NCI-H526 (cell line): Measurements from ENCODE around the gene OR1Q1.
"Not testable (repeated sequence)": the region's sequence is repeated elsewhere in the genome, so short reads cannot be mapped to it uniquely, and the experiment has no call there.

ENCODE experiments used
- DNase-seq, 2 experiments: peaks; one replicate each; lab custom pipeline; 2025; lab: John Stamatoyannopoulos, UW

OR1Q1 gene, protein sequence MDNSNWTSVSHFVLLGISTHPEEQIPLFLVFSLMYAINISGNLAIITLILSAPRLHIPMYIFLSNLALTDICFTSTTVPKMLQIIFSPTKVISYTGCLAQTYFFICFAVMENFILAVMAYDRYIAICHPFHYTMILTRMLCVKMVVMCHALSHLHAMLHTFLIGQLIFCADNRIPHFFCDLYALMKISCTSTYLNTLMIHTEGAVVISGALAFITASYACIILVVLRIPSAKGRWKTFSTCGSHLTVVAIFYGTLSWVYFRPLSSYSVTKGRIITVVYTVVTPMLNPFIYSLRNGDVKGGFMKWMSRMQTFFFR

DNA sequence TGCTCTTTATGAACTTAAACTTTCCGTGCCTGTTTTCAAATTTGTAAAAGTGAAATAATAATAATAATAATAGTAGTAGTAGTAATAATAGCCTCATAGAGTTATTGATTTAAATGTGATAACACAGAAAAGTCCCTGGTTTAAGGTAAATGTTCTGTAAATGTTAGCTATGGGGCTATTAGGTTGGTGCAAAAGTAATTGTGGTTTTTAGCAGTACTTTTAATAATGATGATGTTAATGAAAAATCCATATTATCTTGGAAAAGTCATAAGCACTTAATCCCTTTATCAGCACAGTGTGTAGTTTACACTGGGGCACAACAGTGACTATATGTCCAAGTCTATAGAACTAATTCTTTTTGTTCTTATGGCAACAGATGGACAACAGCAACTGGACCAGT lies at the start of gene OR1Q1:
TSS of gene OR1Q1 (plus strand) at position 377 of the 400 bp plus-strand sequence. CDS start at position 377, 0 bp downstream.
- DNase-seq: no peak

DNA sequence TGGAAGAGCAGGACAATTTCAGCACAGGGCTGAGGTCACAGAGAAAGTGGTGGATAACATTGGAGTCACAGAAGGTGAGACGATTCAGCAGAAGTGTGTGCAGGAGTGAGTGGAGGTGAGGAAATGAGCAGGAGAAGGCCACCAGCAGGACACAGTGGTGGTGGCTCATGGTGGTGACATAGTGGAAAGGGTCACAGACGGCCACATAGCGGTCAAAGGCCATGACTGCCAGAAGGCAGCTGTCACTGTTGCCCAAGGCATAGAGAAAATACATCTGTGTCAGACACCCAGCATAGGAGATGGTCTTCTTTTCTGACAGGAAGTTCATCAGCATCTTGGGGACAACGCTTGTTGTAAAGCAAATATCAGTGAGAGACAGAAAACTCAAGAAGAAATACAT lies 46.6 kb upstream of the OR1Q1 start:
- no peak for DNase-seq

DNA sequence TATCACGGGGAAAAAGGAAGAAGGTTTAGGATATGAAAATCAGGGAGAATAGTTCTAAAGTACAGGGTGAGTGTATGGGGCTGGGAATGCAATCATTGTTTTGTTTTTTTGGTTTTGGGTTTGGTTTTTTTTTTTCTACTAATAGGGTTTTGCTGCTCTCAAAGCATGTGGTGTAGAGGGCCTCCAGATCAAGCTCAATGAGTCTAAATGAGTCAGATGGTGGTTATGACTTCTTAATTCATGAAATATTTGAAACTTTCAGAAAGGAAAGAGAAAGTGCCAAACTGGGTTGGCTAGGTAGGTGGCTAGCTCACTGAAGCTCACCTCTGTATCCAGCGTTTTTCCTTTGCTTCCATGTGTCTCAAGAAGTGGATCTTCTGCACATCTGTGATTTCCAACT lies 42.1 kb upstream of the OR1Q1 start:
- no peak for DNase-seq

DNA sequence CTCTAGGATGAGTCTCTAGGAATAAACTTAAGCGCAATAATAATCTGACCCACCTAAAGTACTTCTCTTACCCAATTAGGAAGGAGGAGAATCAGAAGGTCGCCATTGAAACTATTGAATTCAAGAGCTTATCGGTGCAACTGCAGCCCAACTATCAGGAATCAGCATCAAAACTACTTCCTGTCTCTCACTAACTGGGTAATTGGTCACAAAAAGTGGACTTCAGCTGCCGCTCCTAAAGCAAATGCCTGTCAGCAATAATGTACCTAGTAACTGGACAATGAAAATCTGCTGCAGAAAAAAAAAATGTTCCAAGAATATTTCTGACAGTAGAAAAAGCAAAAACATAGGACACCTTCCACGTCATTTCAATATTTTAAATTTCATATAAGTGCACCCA lies 34.7 kb upstream of the OR1Q1 start:
- DNase-seq: no peak

DNA sequence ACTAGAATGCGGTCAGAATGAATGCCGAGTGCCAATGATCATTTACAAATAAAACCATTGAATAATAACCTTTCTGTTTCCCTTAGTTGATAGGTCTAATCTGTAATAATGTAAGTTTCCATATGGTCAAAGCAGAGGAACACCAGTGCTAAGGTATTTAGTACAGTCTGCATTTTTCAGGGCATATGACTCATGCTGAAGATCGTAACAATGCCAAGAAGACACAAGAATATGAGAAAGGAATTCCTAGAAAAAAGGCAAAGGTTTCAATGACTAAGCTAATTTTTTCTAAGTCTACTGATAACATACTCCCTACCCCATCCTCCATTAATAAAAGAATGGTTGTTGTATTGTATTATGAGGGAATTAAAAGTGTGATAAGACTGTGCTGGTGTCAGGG lies 34.2 kb upstream of the OR1Q1 start:
- DNase-seq: no peak

DNA sequence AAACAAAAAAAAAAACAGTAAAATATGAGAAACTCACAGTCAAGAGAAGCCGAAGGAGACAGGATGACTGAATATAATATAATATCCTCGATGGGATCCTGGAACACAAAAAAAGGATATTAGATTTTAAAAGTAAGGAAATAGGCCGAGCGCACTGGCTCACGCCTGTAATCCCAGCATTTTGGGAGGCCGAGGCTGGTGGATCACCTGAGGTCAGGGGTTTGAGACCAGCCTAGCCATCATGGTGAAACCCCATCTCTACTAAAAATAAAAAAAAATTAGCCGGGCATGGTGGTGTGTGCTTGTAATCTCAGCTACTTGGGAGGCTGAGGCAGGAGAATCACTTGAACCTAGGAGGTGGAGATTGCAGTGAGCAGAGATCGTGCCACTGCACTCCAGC lies 31.3 kb upstream of the OR1Q1 start, which contains the start of gene OR1L8:
TSS of gene OR1L8 (minus strand) at position 101 of the 400 bp plus-strand sequence. CDS start 14,907 bp downstream, outside the sequence.
- not testable (repeated sequence) for DNase-seq

DNA sequence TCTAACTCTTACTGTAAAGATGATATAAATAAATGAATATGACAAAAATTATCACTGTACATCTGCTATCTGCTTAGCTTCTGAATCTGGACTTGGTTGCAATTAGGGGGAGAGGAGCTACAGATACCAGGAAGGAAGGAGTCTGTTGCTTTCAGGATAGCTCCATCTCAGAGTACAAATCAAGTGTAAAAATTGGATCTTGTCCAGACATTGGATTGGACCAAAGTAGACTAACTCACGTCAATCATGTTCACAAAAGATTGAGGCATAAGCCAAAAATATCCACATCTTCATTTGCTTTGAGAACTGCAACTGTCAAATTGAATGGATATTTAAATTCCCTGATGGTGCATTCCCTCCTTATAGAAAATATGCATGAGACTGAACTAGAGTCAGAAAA lies 8.8 kb upstream of the OR1Q1 start:
- DNase-seq: no peak

DNA sequence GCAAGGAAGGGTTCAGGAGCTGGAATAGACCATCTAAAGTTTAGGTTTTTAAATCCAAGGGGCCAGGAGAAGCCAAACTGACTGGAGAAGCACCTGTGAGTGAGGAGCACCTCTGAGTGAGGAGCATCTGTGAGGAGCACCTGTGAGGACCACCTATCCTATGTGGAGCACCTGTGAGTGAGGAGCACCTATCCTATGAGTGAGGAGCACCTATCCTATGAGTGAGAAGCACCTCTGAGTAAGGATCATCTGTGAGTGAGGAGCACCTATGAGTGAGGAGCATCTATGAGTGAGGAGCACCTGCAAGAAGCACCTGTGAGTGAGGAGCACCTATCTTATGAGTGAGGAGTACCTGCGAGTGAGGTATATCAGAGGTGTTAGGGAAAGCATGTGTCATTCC lies 8.0 kb upstream of the OR1Q1 start:
- DNase-seq: no peak

DNA sequence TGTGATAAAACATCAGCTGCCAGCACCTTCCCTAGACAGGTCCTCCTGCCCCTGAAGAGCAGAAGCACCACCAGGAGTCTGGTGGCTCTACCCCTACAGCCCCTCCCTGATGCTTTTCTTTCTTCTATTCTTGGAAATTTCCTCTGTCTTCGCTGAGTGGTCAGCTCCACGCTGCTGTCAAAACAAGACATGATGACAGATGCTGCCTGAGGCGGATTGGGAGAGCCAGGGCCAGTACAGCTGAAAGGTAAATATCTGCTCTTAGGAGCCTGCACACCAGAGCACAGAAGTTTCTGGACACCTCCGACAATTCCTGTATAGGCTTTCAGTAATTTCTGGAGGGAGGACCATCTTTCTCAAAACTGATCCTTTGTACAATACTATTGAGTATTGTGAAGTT lies 4.7 kb upstream of the OR1Q1 start:
- DNase-seq: no peak

DNA sequence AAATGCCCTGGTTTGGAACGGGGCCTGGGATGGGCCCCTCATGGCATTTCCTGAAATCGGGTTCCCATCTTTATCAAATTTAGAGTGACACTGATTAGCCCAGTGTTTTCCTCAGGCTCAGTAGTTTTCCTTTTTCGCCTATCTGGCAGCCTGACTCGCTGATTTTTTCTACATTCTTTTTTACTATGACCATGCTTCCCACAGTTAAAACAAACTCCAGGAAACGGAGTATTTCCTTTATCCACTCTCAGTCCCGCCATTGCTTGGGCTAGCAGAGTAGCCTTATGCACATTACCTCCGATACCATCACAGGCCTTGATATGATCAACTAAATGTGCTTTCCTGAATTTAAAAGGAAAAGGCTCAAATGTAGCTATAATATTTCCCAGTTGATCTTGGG lies 5.5 kb downstream of the OR1Q1 start:
- DNase-seq: no peak

DNA sequence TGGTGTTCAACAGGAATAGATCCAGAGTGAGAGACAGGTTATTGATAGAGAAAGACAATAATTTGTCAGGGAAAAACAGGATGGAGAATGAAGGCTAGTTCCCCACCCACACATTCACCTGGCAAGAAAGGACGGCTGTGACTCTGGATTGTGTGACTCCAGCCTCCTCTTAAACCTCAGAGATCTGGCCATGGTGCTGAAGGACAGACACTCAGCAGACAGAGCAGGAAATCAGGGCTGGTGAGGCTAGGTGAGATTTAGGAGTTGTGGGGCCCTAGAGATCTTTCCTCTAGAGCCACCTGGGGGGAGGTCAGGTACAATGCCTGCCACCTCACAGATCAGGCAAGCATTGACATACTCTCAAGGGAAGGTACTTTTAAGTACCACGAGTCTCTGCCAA lies 27.7 kb downstream of the OR1Q1 start:
- DNase-seq: no peak

DNA sequence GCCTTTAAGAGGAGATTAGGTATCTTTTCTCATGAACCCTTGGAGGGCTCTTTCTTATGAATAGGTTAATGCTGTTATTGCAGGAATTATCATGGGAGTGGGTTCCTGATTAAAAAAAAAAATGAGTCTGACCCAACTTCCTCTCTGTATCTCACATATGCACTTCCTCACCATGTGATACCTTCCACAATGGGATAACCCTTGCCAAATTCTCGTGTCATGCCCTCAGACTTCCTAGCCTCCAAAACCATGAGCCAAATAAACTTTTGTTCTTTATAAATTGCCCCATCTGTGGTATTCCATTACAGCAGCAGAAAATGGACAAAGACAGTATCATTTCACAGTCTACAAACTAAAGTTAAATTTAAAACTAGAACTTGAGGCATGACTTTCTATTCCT lies 41.8 kb downstream of the OR1Q1 start:
- no peak for DNase-seq

DNA sequence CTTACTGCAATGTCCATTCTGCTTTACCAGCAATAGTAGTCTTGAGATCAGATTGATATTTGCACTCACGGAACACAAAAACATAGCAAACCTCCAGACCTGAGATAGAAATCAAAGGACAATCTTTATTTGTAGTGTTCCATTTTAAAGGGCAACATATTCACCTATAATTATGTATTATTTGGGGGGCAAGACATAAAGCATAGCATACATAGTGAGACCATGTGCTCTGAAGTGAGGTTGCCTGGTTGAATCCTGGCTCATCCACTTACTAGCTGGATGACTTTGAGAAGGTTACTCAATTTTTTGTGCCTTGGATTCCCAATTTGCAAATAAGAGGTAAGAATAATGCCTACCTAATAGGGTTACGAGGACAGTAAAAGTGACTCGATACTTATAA lies 43.0 kb downstream of the OR1Q1 start, which contains the start of gene OR1B1:
TSS of gene OR1B1 (minus strand) at position 101 of the 400 bp plus-strand sequence.
- DNase-seq: no peak

DNA sequence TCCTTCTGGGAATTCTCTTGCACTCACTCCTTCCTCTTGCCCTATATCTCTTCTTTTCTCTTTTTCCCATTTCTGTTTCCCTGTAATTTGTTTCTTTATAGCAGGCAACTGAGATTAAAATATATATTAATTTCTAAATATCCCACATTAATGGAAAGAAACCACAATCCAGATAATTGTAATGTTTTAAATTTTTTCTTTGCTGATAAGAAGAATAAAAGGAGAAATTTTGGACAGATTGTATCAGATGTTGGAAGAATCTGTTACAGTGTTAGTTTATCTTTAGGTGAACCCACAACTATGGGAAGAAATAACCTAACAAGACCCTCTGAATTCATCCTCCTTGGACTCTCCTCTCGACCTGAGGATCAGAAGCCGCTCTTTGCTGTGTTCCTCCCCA lies 46.9 kb downstream of the OR1Q1 start, which contains the start of gene OR1L1:
TSS of gene OR1L1 (plus strand) at position 301 of the 400 bp plus-strand sequence. CDS start at position 301, 0 bp downstream.
- no peak for DNase-seq
